Measurements from ENCODE around the gene MUS81. TPM values are rescaled to one million over a fixed set of nuclear protein-coding genes. Genes with fewer than 3 reads are reported as not detected.
A peak's percentile ranks its signal among the peaks of the same experiment; 100 is the strongest.

The MUS81 gene
- total and polyA plus RNA-seq, 7 donors, result 33.5 to 61.8 (median 42.9) TPM

- DNase-seq, result peak; percentile 67
- Histone ChIP-seq H3K9me3 (no peaks in the 10 kb centered on the region), H3K27ac (peak overlapping the region in 1 of 4 donors; percentile 22), H3K36me3 (peaks cover 23 to 88% (median 59%) of the 10 kb centered on the region in 4 donors), H3K4me1 (peaks cover 0 to 53% (median 42%) of the 10 kb centered on the region in 4 donors), H3K4me3 (no peak overlapping the region), H3K27me3 (no peaks in the 10 kb centered on the region)
- TF ChIP-seq POLR2A (IDR thresholded peaks at IDR 0.05), result no peak
- no peak for TF ChIP-seq POLR2AphosphoS5 (IDR thresholded peaks at IDR 0.05)
- no peak for TF ChIP-seq CTCF (IDR thresholded peaks at IDR 0.05)
- no peak for TF ChIP-seq EP300 (IDR thresholded peaks at IDR 0.05)
- intact Hi-C loops (cut with DNase I), result no loop called here
- 92% methylated on average over 21 of the region's 21 CpGs for WGBS, 2 donors
These were observed 6.5 kb downstream of the MUS81 start for GRCh38 chr11:65866509-65867283.

DNA sequence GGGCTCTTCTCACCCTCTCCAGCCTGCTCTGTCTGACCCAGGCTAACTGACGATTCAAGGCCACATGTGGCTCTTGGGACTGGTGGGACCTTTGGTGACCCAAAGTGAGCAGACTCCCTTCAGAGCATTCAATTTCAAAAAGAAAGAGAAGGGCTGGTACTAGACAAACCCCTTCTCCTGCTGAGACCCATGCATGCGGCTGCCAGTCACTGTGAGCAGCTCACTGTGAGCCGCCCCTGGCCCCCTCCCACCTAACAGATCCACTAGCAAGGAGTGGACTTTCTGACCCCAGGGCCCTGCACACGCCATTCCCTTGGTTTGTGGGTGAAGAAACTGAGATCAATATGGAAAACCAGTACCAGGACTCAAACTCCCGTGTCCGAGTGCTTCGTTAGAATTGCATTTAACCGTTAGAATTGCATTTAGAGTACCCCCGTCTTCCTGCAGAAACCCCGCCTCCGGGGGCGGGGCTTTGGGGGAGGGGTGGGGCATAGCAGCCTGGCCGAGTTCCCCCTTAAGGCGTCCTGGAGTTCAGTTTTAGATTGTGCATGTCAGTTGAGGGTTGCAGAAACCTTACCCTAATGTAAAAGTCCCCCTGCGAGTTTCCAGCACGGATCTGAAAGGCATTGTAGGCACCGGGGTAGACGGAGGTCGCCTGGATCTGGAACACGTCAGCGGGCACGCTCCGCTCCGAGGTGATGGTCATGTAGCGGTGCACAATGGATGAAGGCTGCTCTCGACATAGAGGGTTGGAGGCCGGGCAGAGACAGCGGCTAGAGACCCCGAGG, 7.2 kb downstream of the MUS81 start:
- no peak for DNase-seq
- WGBS, 2 donors, result 71 to 79% methylated on average over 29 of the region's 29 CpGs
- Histone ChIP-seq H3K27ac (peak overlapping the region in 2 of 4 donors; percentile 22 to 32), H3K27me3 (no peaks in the 10 kb centered on the region), H3K9me3 (no peaks in the 10 kb centered on the region), H3K4me3 (no peak overlapping the region), H3K36me3 (peaks cover 23 to 80% (median 52%) of the 10 kb centered on the region in 4 donors), H3K4me1 (peaks cover 0 to 52% (median 38%) of the 10 kb centered on the region in 4 donors)
- no peak for TF ChIP-seq POLR2AphosphoS5 (IDR thresholded peaks at IDR 0.05)
- TF ChIP-seq EP300 (IDR thresholded peaks at IDR 0.05), result no peak
- no peak for TF ChIP-seq POLR2A (IDR thresholded peaks at IDR 0.05)
- no peak for TF ChIP-seq CTCF (IDR thresholded peaks at IDR 0.05)
- intact Hi-C loops (cut with DNase I), result no loop called here

- peak overlapping the region in 3 of 4 donors; percentile 22 to 43 (median 32) for H3K27ac ChIP-seq
- H3K4me1 ChIP-seq, result peaks cover 0 to 51% (median 34%) of the 10 kb centered on the region in 4 donors
- no peaks in the 10 kb centered on the region for H3K9me3 ChIP-seq
- H3K4me3 ChIP-seq, result no peak overlapping the region
- TF ChIP-seq POLR2AphosphoS5 (IDR thresholded peaks at IDR 0.05) (peak in 1 of 4 donors; percentile 35), CTCF (IDR thresholded peaks at IDR 0.05) (no peak), POLR2A (IDR thresholded peaks at IDR 0.05) (no peak)
- no peaks in the 10 kb centered on the region for H3K27me3 ChIP-seq
- intact Hi-C loops (cut with DNase I), result no loop called here
- 83 to 89% methylated on average over 19 of the region's 19 CpGs for WGBS, 2 donors
- DNase-seq, result peak; percentile 70
- H3K36me3 ChIP-seq, result peaks cover 23 to 73% (median 46%) of the 10 kb centered on the region in 4 donors
These were observed 7.9 kb downstream of the MUS81 start for GRCh38 chr11:65868076-65868667.

DNA sequence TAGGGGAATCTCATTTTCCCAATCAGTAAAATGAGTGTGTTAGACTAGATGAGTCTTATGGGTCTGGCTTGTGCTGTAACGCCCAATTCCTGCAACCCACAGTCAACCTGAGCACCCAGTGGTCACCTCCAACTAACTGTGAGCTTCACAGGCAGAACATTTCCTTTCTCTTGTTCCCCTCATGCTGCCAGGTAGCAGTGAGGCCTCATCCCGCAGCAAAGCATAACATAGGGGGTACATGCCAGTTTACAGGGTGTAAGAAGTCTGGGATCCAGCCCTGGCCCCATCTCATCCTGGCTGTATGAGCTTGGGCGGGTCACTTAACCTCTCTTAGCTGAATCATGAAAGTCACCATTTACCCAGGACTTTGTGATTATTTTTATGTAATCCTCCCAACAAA, 8.7 kb downstream of the MUS81 start:
- intact Hi-C loops (cut with DNase I), result no loop called here
- peaks cover 17 to 66% (median 39%) of the 10 kb centered on the region in 4 donors for H3K36me3 ChIP-seq
- no peak overlapping the region for H3K4me3 ChIP-seq
- no peak for TF ChIP-seq CTCF (IDR thresholded peaks at IDR 0.05)
- TF ChIP-seq POLR2AphosphoS5 (IDR thresholded peaks at IDR 0.05), result no peak
- no peak for TF ChIP-seq EP300 (IDR thresholded peaks at IDR 0.05)
- no peak for TF ChIP-seq POLR2A (IDR thresholded peaks at IDR 0.05)
- peak overlapping the region in 2 of 4 donors; percentile 22 to 43 for H3K27ac ChIP-seq
- peaks cover 0 to 53% (median 34%) of the 10 kb centered on the region in 4 donors for H3K4me1 ChIP-seq
- no peaks in the 10 kb centered on the region for H3K9me3 ChIP-seq
- 64 to 92% methylated on average over 3 of the region's 3 CpGs for WGBS, 2 donors
- no peaks in the 10 kb centered on the region for H3K27me3 ChIP-seq
- DNase-seq, result no peak
